Peyer's patch (tissue), 4 donors: ENCODE data around the gene ADAMTS7.
"Not testable (repeated sequence)": the region's sequence is repeated elsewhere in the genome, so short reads cannot be mapped to it uniquely, and the experiment has no call there.

Source experiments
- POLR2A ChIP-seq, 2 donors: fragments of 450-650 bp; IDR thresholded peaks; one replicate each; pipeline ENCODE4 v1.5.1; 2017; ENCODE audit warnings: antibody characterized with exemption in 2 of 2, mild to moderate bottlenecking in 2 of 2, moderate library complexity in 2 of 2
- TF ChIP-seq, protein P1 (sequence below), 6 experiments: fragments of 450-650 bp in 4 of 6; fragments of 200-600 bp in 2 of 6; sonication (generic) in 1 of 6; IDR thresholded peaks; one replicate each; pipeline ENCODE4 v1.5.1; 2017 to 2019; ENCODE audit warnings: antibody characterized with exemption in 6 of 6, mild to moderate bottlenecking in 3 of 6, moderate library complexity in 1 of 6

DNA sequence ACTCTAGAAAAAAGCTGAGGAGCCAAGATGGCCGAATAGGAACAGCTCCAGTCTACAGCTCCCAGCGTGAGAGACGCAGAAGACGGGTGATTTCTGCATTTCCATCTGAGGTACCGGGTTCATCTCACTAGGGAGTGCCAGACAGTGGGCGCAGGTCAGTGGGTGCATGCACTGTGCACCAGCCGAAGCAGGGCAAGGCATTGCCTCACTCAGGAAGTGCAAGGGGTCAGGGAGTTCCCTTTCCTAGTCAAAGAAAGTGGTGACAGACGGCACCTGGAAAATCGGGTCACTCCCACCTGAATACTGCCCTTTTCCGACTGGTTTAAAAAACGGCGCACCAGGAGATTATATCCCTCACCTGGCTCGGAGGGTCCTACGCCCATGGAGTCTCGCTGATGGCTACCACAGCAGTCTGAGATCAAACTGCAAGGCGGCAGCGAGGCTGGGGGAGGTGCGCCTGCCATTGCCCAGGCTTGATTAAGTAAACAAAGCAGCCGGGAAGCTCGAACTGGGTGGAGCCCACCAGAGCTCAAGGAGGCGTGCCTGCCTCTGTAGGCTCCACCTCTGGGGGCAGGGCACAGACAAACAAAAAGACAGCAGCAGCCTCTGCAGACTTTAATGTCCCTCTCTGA, 91.3 kb downstream of the ADAMTS7 start:
- TF ChIP-seq, protein P1, sequence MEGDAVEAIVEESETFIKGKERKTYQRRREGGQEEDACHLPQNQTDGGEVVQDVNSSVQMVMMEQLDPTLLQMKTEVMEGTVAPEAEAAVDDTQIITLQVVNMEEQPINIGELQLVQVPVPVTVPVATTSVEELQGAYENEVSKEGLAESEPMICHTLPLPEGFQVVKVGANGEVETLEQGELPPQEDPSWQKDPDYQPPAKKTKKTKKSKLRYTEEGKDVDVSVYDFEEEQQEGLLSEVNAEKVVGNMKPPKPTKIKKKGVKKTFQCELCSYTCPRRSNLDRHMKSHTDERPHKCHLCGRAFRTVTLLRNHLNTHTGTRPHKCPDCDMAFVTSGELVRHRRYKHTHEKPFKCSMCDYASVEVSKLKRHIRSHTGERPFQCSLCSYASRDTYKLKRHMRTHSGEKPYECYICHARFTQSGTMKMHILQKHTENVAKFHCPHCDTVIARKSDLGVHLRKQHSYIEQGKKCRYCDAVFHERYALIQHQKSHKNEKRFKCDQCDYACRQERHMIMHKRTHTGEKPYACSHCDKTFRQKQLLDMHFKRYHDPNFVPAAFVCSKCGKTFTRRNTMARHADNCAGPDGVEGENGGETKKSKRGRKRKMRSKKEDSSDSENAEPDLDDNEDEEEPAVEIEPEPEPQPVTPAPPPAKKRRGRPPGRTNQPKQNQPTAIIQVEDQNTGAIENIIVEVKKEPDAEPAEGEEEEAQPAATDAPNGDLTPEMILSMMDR (IDR thresholded peaks at IDR 0.05) = not testable (repeated sequence)
- TF ChIP-seq POLR2A (IDR thresholded peaks at IDR 0.05) = not testable (repeated sequence)
